ENCODE measurements around the gene ATXN7L1. TPM values are rescaled to one million over a fixed set of nuclear protein-coding genes. Genes with fewer than 3 reads are reported as not detected.

Gene ATXN7L1
- total RNA-seq, 4 donors from 2014 or later: 5.9 to 21.2 (median 7.7) TPM

GRCh38 chr7:105827151-105827875 lies 49.1 kb downstream of the ATXN7L1 start:
- Histone ChIP-seq H3K9me3 (no peaks in the 10 kb centered on the region), H3K36me3 (no peaks in the 10 kb centered on the region), H3K27me3 (no peaks in the 10 kb centered on the region), H3K4me1 (peaks cover 4 to 48% (median 20%) of the 10 kb centered on the region in 3 donors), H3K4me3 (no peak overlapping the region), H3K27ac (no peak overlapping the region)
- no peak for ATAC-seq
- 89 to 92% methylated on average over 7 of the region's 7 CpGs for WGBS, 2 donors (ENCODE audit: low coverage in 1 of 2)
- TF ChIP-seq POLR2AphosphoS5 (IDR thresholded peaks at IDR 0.05) (no peak), POLR2A (IDR thresholded peaks at IDR 0.05) (no peak), EP300 (IDR thresholded peaks at IDR 0.05) (no peak), CTCF (IDR thresholded peaks at IDR 0.05) (no peak)

- no peaks in the 10 kb centered on the region for H3K36me3 ChIP-seq
- TF ChIP-seq POLR2AphosphoS5 (IDR thresholded peaks at IDR 0.05) (peak; percentile 58), EP300 (IDR thresholded peaks at IDR 0.05) (no peak)
- no peak overlapping the region for H3K4me3 ChIP-seq
- peaks cover 4 to 36% (median 13%) of the 10 kb centered on the region in 3 donors for H3K4me1 ChIP-seq
- no peak overlapping the region for H3K27ac ChIP-seq
- ATAC-seq: no peak
- no peaks in the 10 kb centered on the region for H3K27me3 ChIP-seq
- no peaks in the 10 kb centered on the region for H3K9me3 ChIP-seq
Observed at GRCh38 chr7:105826143-105826542, 50.3 kb downstream of the ATXN7L1 start.

GRCh38 chr7:105825371-105825770 lies 51.0 kb downstream of the ATXN7L1 start:
- TF ChIP-seq POLR2AphosphoS5 (IDR thresholded peaks at IDR 0.05) (no peak), POLR2A (IDR thresholded peaks at IDR 0.05) (no peak), EP300 (IDR thresholded peaks at IDR 0.05) (no peak)
- H3K9me3 ChIP-seq: no peaks in the 10 kb centered on the region
- H3K36me3 ChIP-seq: peaks cover 0 to 4% of the 10 kb centered on the region in 2 donors
- H3K27me3 ChIP-seq: no peaks in the 10 kb centered on the region
- ATAC-seq: no peak
- no peak overlapping the region for H3K4me3 ChIP-seq
- H3K27ac ChIP-seq: no peak overlapping the region
- peaks cover 2 to 28% (median 6%) of the 10 kb centered on the region in 3 donors for H3K4me1 ChIP-seq
- 100% methylated on average over 1 of the region's 1 CpG for WGBS, 2 donors (ENCODE audit: low coverage in 1 of 2)

GRCh38 chr7:105822806-105823205 lies 53.6 kb downstream of the ATXN7L1 start:
- no peak overlapping the region for H3K4me3 ChIP-seq
- no peak for ATAC-seq
- WGBS, 2 donors (ENCODE audit: low coverage in 1 of 2): 64 to 78% methylated on average over 1 of the region's 1 CpG

GRCh38 chr7:105821527-105821926 lies 54.9 kb downstream of the ATXN7L1 start:
- WGBS, 2 donors (ENCODE audit: low coverage in 1 of 2): 93% methylated on average over 4 of the region's 4 CpGs; no CpG with 5 or more reads in 1 of the 2 donors
- H3K27ac ChIP-seq: no peak overlapping the region
- TF ChIP-seq EP300 (IDR thresholded peaks at IDR 0.05): no peak
- no peak for TF ChIP-seq CTCF (IDR thresholded peaks at IDR 0.05)
- no peak for TF ChIP-seq POLR2A (IDR thresholded peaks at IDR 0.05)
- no peak for TF ChIP-seq POLR2AphosphoS5 (IDR thresholded peaks at IDR 0.05)
- H3K9me3 ChIP-seq: no peaks in the 10 kb centered on the region
- H3K27me3 ChIP-seq: no peaks in the 10 kb centered on the region
- H3K4me1 ChIP-seq: peaks cover 0 to 9% (median 0%) of the 10 kb centered on the region in 3 donors
- no peak overlapping the region for H3K4me3 ChIP-seq
- ATAC-seq: no peak
- peaks cover 0 to 5% of the 10 kb centered on the region in 2 donors for H3K36me3 ChIP-seq

More at GRCh38 chr7:105822806-105823205, 53.6 kb downstream of the ATXN7L1 start:
- Histone ChIP-seq H3K27ac (no peak overlapping the region), H3K27me3 (no peaks in the 10 kb centered on the region), H3K36me3 (peaks cover 0 to 5% of the 10 kb centered on the region in 2 donors), H3K4me1 (peaks cover 0 to 12% (median 0%) of the 10 kb centered on the region in 3 donors), H3K9me3 (no peaks in the 10 kb centered on the region)
- TF ChIP-seq CTCF (IDR thresholded peaks at IDR 0.05): no peak
- no peak for TF ChIP-seq POLR2AphosphoS5 (IDR thresholded peaks at IDR 0.05)
- no peak for TF ChIP-seq EP300 (IDR thresholded peaks at IDR 0.05)
- no peak for TF ChIP-seq POLR2A (IDR thresholded peaks at IDR 0.05)

All from gastroesophageal sphincter (tissue), 4 donors.